Superior temporal gyrus (tissue), 1 donor: Measurements from ENCODE around the gene SYNPO.

Experiments
- DNase-seq: peaks from one replicate; pipeline ENCODE4 v3.0.0-alpha.2; 2016; ENCODE audit errors: extremely low spot score

Gene SYNPO

GRCh38 chr5:150625164-150625535, 15.3 kb upstream of the SYNPO start:
- no peak for DNase-seq

GRCh38 chr5:150625831-150626746, 14.4 kb upstream of the SYNPO start:
- no peak for DNase-seq

GRCh38 chr5:150626853-150627276, 13.6 kb upstream of the SYNPO start:
- no peak for DNase-seq

GRCh38 chr5:150627731-150628545, 12.5 kb upstream of the SYNPO start:
- no peak for DNase-seq

GRCh38 chr5:150628936-150629485, 11.4 kb upstream of the SYNPO start:
- no peak for DNase-seq

- no peak for DNase-seq
These were observed 10.4 kb upstream of the SYNPO start for GRCh38 chr5:150630016-150630415.

GRCh38 chr5:150630461-150631325, 9.8 kb upstream of the SYNPO start:
- DNase-seq: no peak

- DNase-seq: no peak
These were observed 9.1 kb upstream of the SYNPO start for GRCh38 chr5:150631326-150631701.

- DNase-seq: no peak
These were observed 7.9 kb upstream of the SYNPO start for GRCh38 chr5:150632305-150633160.

- no peak for DNase-seq
These were observed 7.0 kb upstream of the SYNPO start for GRCh38 chr5:150633429-150633828.

- no peak for DNase-seq
These were observed 3.8 kb upstream of the SYNPO start for GRCh38 chr5:150636391-150637244.

- DNase-seq: no peak
These were observed 3.0 kb upstream of the SYNPO start for GRCh38 chr5:150637245-150638052.

- no peak for DNase-seq
These were observed 2.4 kb upstream of the SYNPO start for GRCh38 chr5:150638053-150638444.

GRCh38 chr5:150638488-150639376, 1.7 kb upstream of the SYNPO start:
- no peak for DNase-seq

- no peak for DNase-seq
These were observed 1.1 kb upstream of the SYNPO start for GRCh38 chr5:150639377-150639692.

GRCh38 chr5:150639751-150640150, 709 bp upstream of the SYNPO start:
- DNase-seq: no peak

- no peak for DNase-seq
These were observed 628 bp downstream of the SYNPO start for GRCh38 chr5:150641006-150641570.
